Muscle of arm (tissue), 14 donors: Measurements from ENCODE around the gene ZBED3. TPM values are rescaled to one million over a fixed set of nuclear protein-coding genes. Genes with fewer than 3 reads are reported as not detected.
A peak's percentile ranks its signal among the peaks of the same experiment; 100 is the strongest.
"Not testable (repeated sequence)": the region's sequence is repeated elsewhere in the genome, so short reads cannot be mapped to it uniquely, and the experiment has no call there.

Experiments used
- DNase-seq: peaks from one replicate; pipeline ENCODE4 v3.0.0-alpha.2; 2013
- long read RNA-seq, 11 donors: transcript quantifications; one replicate each; lab custom pipeline, GENCODE V29; 2026
- polyA plus RNA-seq, 12 donors: library from polyadenylated mRNA; unstranded; fragments of 120-200 nt; gene quantifications; one replicate each; pipeline ENCODE4 v1.2.1, GENCODE V29; 2013; ENCODE audit not compliant: insufficient read length in 12 of 12

The ZBED3 gene, protein sequence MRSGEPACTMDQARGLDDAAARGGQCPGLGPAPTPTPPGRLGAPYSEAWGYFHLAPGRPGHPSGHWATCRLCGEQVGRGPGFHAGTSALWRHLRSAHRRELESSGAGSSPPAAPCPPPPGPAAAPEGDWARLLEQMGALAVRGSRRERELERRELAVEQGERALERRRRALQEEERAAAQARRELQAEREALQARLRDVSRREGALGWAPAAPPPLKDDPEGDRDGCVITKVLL
- 10 to 100 TPM in 6 of 12 donors, 1 to 10 TPM in 5, not detected in 1; 7.5 to 21.4 (median 10.2) TPM for polyA plus RNA-seq
- long read RNA-seq, donor 1, full-length matches to known transcripts: 6 of 6 reads
- long read RNA-seq, donor 1, partial matches to known transcripts: 0 of 6 reads
- long read RNA-seq, donor 1, other reads (novel, unspliced or antisense): 0 of 6 reads
- long read RNA-seq, donor 2, full-length matches to known transcripts: 3 of 3 reads
- long read RNA-seq, donor 2, partial matches to known transcripts: 0 of 3 reads
- long read RNA-seq, donor 2, other reads (novel, unspliced or antisense): 0 of 3 reads
- long read RNA-seq, donor 3: 0 reads
- long read RNA-seq, donor 4, full-length matches to known transcripts: 2 of 2 reads
- long read RNA-seq, donor 4, partial matches to known transcripts: 0 of 2 reads
- long read RNA-seq, donor 4, other reads (novel, unspliced or antisense): 0 of 2 reads
- long read RNA-seq, donor 5, full-length matches to known transcripts: 3 of 3 reads
- long read RNA-seq, donor 5, partial matches to known transcripts: 0 of 3 reads
- long read RNA-seq, donor 5, other reads (novel, unspliced or antisense): 0 of 3 reads
- long read RNA-seq, donor 6: 0 reads
- long read RNA-seq, donor 7, full-length matches to known transcripts: 4 of 4 reads
- long read RNA-seq, donor 7, partial matches to known transcripts: 0 of 4 reads
- long read RNA-seq, donor 7, other reads (novel, unspliced or antisense): 0 of 4 reads
- long read RNA-seq, donor 8, full-length matches to known transcripts: 3 of 3 reads
- long read RNA-seq, donor 8, partial matches to known transcripts: 0 of 3 reads
- long read RNA-seq, donor 8, other reads (novel, unspliced or antisense): 0 of 3 reads
- long read RNA-seq, donor 9, full-length matches to known transcripts: 1 of 1 reads
- long read RNA-seq, donor 9, partial matches to known transcripts: 0 of 1 reads
- long read RNA-seq, donor 9, other reads (novel, unspliced or antisense): 0 of 1 reads
- long read RNA-seq, donor 10, full-length matches to known transcripts: 5 of 5 reads
- long read RNA-seq, donor 10, partial matches to known transcripts: 0 of 5 reads
- long read RNA-seq, donor 10, other reads (novel, unspliced or antisense): 0 of 5 reads
- long read RNA-seq, donor 11, full-length matches to known transcripts: 2 of 2 reads
- long read RNA-seq, donor 11, partial matches to known transcripts: 0 of 2 reads
- long read RNA-seq, donor 11, other reads (novel, unspliced or antisense): 0 of 2 reads

DNA sequence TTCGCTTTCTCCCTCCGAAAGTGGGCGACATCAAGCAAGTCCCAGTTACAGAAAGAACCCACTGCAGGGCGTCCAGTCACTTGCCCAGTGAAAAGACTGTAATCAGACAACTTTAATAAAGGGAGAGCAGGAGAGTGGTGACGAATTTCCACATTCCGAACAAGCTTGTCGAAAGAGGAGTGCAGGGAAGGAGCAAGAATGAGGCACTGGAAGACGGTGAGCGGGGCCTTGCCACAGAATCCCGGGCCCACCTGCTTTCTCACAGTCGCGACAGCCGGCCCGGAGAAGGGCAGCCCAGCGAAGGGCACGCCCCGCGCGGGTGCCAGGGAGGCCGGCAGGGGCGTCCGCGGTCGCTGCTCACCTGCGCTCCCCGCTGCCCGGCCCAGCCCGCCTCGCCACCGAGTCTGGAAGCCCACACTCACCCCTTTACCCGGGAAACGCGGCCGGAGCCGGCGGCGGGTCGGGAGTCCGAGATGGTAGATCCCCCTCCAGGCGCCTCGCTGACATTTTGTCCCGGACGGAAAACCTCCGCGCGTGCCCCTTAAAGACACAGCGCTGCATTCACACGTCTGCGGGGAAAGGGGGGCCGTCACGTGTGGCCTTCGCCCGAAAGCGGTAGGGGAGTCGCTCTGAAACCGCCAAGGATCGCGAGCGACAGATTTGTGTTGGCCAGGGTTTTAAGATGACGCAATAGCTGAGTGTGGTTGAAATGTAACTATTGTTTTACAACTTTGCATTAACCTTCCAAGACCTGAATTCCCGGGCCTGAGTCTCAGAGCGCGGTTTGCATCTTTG, at the start of gene ZBED3:
Gene ZBED3, minus strand, starts transcription at position 597 of the 795 bp plus-strand sequence. CDS start 9,407 bp downstream, outside the sequence.
- peak; percentile 80 for DNase-seq

DNA sequence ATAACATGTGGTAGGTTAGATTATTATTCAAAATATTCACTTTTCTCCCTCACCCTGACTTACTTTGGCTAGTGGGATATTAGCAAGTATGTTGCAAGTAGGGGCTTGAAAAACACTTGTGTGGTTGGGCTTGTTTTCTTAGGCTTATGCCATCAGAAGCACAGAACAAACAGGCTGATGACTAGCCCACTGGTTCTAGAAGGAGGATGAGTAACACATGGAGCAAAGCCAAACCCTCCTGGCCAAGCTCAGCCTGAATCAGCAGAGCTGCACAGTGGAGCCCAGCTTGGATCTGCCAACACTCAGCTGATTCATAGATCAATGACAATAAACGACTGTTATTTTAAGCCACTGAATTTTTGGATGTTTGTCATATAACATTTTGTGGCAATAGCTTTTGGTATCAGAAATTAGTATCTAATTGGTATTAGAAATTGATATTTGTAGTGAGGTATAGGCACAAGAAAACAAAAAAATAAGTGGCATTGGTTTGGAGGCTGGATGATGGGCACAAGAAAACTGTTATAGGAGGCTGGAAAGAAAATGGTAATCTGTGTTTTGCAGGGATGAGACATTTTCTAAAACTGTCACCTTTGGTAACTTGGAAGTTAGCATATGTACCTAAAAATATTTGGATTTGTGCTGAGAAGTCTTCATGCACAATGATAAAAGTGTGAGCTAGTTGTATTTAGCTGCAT, 46.1 kb upstream of the ZBED3 start:
- peak; percentile 32 for DNase-seq

DNA sequence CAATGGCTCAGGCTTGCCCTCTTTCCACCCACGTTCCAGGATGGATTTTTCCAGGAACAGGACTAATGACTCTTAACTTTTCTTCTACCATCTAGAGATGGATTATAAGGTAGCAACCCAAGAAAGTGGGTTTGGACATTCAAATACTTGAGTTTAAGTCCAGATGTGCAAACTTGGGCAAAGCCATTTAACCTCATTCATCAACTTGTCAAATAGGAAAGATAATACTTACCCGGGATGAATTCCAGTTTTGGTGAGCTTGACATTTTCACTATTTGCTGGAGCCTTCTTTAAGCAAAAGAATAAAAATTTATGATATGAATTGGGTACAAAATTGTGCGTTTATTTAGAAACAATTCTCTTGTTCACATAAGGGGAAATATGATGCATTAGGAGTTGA, 44.3 kb upstream of the ZBED3 start:
- DNase-seq: peak; percentile 27

DNA sequence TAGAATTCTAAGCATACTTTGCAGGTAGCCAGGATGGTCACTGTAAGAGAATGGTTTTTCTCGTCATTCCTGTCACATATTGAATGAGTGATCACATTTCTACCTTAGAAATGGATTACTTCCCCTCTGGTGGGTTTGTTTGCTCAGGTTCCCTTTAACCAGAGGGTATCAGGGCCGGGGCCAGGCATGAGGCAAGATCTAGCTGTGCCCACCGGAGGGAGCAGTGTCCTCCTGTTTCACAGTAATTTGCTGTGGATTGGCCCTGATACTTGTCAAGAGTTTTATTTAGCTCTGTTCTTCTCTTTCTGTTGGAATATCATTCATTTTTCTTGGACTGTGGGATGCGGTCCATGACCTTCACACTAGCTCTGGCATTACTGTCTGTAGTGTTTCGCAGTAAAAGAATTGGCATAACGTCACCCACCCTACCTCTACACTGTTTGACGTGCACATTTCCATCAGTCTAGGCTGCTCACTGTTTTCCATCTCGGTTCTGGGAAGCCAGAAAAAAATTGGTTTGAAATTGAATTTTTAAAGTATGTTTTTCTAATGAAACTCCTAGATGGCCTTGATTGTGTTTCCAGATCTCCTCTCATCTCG, 42.4 kb upstream of the ZBED3 start:
- peak; percentile 43 for DNase-seq

DNA sequence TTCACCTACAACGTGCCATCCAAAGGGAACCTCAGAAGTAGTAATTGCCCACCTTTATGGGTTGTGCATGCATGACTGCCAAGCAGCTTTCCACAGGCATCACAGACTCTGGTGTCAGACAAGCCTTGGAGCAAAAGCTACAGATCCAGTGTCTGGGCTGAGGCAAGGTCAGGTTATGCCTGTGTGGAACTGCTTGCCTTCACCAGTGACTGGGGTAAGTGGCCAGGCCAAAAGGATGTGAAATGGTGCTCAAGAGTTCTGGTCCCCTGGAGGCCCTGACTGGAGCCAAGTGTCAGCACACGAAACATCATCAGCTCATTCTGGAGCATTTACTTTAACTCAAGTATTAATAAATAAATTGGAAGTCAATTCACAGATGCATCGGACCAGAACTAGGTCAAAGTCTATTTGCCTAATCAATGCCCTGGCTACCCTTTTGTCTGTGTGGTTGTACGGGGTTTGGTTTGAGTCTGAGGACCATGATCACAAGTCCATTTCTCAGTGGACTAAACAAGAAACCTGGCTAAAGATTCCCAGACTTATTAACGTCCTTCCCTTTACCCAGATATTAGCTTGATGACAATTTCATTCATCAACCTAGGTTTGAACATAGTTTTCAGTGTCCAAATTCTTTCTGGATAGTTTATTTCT, 41.5 kb upstream of the ZBED3 start:
- DNase-seq: no peak

DNA sequence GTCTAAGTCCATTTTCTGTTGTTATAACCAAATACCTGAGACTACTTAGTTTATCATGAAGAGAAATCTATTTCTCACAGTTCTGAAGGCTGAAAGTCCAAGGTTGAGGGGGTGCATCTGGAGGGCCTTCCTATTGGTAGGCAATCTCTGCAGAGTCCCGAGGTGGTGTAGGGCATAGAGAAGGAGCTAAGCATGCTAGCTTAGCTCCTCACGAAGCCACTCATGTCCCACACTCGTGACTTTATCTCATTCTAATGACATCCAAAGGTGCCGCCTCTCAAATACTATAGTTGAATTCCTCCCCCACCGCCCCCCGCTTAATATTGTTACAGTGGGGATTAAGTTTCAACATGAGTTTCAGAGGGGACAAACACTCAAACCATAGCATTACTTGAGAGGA, 36.0 kb upstream of the ZBED3 start:
- no peak for DNase-seq

DNA sequence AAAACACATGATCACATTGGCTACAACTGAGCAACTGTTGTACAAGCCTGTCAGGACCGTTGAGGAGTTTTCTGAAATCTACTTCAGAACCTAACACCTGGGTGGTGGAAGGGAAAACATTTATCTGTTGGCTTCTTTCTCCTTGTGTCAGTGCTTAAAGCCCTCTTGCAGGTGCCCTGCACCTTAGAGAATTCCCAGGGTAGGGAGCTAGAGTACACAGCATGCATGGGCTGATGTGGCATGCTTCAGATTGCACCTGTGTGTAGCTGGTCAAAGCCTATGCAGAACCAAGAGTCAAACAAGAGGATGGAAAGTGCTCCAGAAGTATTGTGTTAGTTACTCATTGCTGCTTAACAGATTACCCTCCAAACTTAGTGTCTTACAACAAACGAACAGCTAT, 33.6 kb upstream of the ZBED3 start:
- DNase-seq: no peak

DNA sequence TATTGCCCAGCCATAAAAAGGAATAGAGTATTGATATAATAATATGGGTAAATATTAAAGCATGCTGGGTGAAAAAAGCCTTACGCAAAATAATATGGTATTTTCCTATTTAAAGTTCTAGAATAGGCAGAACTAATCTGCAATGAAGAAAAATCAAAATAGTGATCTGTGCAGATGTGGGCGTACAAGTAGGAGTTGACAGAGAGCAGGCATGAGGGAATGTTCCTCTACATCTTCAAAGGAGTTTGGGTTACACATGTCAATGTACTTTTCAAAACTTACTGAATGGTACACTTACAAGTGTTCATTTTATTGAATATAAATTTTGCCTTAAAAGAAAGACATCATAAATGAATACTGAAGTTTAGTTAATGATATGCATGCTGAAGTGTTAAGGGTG, 33.0 kb upstream of the ZBED3 start:
- DNase-seq: no peak

DNA sequence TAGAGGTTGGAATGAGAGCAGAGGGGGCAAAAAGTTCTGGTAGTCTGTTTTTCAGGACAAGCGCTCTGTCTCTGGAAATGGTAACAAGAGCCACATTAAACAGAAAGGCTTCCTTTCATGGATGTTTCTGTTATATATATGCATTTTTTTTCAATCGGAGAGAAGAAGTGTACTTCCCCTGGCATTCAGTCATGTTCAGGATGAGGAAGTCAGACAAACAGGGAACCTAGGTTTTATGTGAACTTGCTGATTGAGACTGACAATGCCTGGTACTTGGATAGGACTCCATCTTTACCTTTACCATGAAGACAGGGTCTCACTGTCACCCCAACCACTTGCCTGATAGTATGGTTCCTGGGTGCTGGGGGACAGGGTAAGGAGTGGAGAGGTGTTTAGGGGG, 30.1 kb upstream of the ZBED3 start:
- no peak for DNase-seq

DNA sequence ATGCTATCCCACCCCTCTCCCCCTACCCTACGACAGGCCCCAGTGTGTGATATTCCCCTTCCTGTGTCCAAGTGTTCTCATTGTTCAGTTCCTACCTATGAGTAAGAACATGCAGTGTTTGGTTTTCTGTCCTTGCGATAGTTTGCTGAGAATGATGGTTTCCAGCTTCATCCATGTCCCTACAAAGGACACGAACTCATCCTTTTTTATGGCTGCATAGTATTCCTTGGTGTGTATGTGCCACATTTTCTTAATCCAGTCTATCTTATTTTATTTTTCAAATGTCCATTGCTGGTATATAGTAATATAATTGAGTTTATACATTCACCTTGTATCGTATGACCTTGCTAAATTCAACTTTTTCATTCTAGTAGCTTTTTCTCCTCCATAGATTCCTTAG, 19.9 kb upstream of the ZBED3 start:
- DNase-seq: not testable (repeated sequence)

DNA sequence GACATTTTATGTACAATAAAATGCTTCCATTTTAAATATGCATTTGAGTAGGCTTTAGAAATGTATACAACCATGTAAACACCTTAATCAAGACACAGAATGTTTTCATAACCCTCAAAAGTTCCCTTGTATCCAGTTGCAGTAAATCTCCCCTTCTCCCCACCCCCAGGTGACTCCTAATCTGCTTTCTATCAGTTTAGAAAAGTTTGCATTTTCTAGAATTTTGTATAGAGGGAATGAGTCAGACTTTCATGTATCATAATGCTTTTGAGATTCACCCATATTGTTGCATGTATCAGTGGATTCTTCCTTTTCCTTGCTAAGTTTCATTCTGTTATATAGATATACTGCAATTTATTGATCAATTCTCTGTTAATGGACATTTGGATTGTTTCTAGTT, 17.7 kb upstream of the ZBED3 start:
- no peak for DNase-seq

DNA sequence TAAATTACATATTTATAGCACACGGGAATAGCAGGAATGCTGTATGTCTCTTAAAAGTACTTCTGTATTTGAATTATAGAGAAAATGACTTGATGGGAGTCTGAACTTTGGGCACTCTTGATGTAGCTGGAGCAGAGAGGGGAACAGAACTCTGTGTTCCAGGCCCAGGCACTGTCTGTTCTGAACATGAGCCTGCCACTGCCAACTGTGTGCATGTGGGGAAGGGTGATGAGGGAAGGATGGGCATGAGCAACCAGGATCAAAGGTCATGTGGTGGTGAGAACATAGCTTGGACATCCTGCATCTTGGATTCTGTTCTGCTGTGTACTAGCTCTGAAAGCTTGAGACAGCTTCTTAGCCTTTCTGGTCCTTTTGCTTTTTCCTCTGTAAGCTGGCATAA, 16.4 kb upstream of the ZBED3 start:
- no peak for DNase-seq

DNA sequence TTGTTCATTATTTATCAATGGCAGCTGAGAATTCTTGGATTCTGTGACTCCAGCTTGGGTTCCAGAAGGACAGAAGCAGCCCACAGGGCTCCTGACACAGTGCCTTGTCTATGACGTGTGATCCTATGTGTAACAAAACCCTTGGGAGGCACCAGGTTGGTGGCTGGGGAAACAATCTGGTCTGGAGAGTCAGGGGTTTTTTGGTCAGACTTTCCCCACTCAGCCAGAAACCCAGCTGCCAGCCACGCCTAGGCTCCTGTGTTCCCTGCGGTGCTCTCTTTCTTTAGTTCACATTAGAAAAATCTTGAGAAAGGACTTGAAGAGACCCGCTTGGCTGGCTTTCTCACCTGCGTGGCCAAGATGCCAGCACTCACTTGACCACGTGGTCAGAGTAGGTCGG, 15.5 kb upstream of the ZBED3 start:
- no peak for DNase-seq

DNA sequence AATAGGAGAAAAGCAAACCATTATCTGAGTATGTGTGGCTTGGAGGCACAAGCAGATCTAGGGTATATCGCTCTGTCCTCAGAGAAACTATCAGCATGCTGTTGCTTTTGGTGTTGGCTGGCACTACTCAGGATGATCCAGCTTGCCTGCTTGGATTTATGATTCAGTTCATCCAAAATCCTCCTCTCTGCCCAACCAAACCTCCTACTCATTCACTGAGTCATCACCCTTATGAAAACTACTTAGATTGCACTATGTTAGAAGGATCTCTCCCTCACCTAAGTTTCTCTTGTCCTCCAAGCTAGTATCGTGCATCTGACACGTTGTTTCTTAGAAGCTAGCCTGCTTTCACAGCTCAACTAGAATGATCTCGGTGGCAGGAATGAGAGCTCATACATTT, 14.2 kb upstream of the ZBED3 start:
- DNase-seq: no peak

DNA sequence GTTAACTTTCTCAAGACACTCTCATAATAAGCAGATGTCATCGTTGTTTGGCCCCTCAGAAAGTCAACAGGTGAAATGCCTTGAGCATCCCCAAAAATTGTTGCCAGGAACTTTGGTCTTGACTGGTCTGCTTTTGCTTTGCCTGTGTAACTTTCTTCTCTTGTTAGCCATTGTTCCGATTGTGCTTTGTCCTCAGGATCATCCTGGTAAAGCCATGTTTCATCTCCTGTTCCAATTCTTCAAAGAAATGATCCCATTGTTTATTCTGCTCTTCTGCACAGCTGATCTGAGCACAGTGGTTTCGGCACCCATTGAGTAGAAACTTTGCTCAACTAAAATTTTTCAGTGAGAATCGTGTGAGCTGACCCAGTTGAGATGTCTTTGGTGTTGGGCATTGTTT, 8.1 kb upstream of the ZBED3 start:
- DNase-seq: no peak

DNA sequence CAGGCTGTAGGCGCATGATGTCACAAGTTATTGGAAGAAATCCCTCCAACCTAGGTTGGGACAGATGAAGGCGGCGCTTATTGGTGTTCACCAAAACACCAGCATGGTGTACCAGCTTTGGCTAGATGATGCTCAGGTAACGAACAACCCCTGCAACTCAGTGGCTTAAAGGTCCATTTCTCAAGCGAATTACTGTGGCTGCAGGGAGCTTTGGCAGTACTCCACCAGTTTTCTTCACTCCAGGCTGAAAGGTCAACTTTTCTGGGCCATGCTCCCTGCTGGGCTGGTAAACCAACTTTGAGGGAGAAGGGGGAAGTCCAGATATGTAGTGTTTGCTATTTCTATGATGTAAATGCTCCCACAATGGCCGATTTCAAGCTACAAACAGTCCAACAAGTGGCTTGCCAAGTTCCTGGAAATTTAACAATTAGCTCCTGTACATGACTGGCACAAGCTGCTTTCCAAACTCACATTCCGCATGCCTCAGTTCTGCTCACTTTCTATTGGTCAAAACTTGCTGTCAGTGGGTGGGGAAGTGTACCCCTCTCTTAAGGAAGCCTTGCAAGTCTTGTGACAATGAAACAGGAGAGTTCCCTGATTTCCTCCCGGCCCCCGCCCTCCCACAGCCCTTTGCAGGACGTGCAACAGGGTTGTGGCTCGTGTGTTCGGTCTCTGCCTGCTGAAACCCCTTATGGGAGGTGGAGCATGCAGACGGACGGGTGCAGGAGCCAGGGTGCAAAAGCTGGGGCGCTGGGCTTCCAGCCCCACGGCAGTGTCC, 588 bp upstream of the ZBED3 start:
- peak; percentile 43 for DNase-seq

DNA sequence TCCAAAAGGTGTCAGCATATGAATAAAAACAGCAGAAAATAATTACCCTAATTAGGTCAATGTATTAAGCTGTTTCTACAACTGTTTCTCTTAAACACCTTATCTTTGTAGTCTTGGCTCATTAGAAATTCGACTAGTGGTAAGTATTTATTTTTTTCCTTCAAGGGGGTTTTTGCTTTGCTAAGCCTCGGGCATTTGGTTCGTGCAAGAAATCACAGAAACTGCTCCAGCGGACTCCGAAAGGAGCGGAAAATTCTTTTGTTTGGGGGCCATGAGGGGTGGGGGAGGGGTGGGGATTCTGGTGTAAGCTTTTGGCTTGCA, 757 bp downstream of the ZBED3 start:
- no peak for DNase-seq

DNA sequence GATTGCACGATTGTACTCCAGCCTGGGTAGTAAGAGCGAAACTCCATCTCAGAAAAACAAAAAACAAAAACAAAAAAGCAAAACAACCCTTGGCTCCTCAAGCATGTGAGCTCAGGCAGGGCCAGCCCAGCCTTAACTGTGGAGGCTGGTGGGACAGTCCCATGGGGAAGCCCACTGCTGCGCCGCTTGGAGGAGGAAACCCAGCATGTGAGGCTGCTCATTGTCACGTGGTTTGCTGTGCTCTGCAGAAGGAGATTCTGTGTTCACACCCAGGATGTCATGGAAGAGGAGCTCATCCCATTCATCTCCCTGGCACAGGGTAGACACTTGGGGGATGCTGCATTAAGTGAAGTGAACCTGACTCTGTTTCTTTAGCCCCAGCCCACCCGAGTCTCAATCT, 4.0 kb downstream of the ZBED3 start:
- no peak for DNase-seq

DNA sequence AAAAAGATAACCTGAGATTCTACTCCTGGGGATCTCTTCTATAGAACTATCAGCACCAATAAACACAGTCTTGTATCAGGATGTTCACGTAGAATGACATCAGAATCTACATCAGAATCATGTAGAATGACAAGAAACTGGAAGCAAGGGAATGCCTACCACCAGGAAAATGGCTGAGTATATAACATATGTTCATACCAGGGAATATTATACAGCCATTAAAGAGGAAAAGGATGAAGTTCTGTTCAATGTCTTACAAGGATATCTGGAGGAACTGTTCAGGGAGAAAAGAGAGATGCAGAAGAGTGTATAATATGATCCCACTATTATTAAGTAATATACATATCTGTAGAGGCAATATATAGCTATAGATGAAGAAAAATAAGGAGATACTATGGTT, 4.8 kb downstream of the ZBED3 start:
- DNase-seq: no peak
